ENCODE measurements around the gene RHBDD1. TPM values are rescaled to one million over a fixed set of nuclear protein-coding genes. Genes with fewer than 3 reads are reported as not detected.
A peak's percentile ranks its signal among the peaks of the same experiment; 100 is the strongest.

The RHBDD1 gene
- total and polyA plus RNA-seq, 5 donors from 2014 or later, result 24.7 to 56.4 (median 27.4) TPM

DNA sequence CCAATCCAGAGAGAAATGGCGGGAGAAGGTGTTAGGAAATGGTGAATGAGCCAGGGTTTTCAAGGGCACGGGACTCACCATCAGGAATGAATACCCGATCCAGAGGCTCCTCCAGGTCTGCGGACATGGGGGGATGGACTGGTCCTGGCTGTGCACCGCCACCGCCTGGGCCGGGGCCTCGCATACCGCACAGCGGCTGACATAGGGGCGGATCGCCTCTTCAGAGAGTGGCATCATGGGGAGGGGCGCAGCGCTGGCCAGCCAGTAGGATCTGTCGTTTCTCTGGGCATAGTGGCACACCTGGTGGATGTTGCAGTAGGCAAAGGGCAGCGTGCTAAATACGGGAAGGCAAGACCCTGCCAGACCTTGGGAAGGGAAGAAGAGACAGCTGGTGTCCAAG, 172.1 kb downstream of the RHBDD1 start:
- no peaks in the 10 kb centered on the region for H3K36me3 Mint-ChIP-seq
- Histone ChIP-seq H3K27ac (ENCODE audit: insufficient read depth, low read length, poor library complexity, severe bottlenecking) (no peak overlapping the region), H3K4me1 (ENCODE audit: control insufficient read depth, insufficient read depth, low read length, poor library complexity, severe bottlenecking) (no peaks in the 10 kb centered on the region), H3K9me3 (ENCODE audit: control insufficient read depth in 2 of 2, low read length in 2 of 2) (no peaks in the 10 kb centered on the region), H3K36me3 (ENCODE audit: control insufficient read depth, insufficient read depth, low read length) (no peaks in the 10 kb centered on the region), H3K4me3 (ENCODE audit: low read depth, low read length) (no peak overlapping the region), H3K27me3 (ENCODE audit: control insufficient read depth, insufficient read depth, low read length) (no peaks in the 10 kb centered on the region)
- ATAC-seq (ENCODE audit: low read depth in 2 of 2) (no peak), DNase-seq (no peak)
- no peak overlapping the region for H3K27ac Mint-ChIP-seq
- H3K4me1 Mint-ChIP-seq, result no peaks in the 10 kb centered on the region
- no peaks in the 10 kb centered on the region for H3K9me3 Mint-ChIP-seq
- no peak overlapping the region for H3K4me3 Mint-ChIP-seq
- no peaks in the 10 kb centered on the region for H3K27me3 Mint-ChIP-seq

DNA sequence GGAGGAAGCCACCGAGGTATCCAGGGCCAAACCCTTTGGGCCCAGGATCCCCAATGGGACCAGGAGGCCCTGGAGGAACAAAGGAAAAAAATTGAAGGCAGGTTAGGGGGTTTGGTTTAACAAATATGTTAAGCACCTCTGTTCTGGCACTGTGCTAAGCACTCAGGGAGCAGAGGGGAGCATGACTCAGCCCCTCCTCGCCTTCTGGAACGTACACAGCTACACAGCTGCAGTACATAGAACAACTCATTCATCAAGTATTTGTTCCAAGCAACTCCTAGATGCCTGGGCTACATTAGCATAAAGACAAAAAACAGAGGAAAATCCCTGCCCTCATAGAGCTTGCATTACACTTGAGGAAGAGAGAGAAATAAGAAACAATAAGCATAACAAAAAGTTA, 174.6 kb downstream of the RHBDD1 start:
- H3K27me3 ChIP-seq (ENCODE audit: control insufficient read depth, insufficient read depth, low read length), result no peaks in the 10 kb centered on the region
- no peaks in the 10 kb centered on the region for H3K9me3 ChIP-seq (ENCODE audit: control insufficient read depth in 2 of 2, low read length in 2 of 2)
- Mint-ChIP-seq H3K27ac (no peak overlapping the region), H3K4me1 (no peaks in the 10 kb centered on the region), H3K4me3 (no peak overlapping the region), H3K36me3 (no peaks in the 10 kb centered on the region), H3K9me3 (no peaks in the 10 kb centered on the region), H3K27me3 (no peaks in the 10 kb centered on the region)
- no peak for ATAC-seq (ENCODE audit: low read depth in 2 of 2)
- H3K4me3 ChIP-seq (ENCODE audit: low read depth, low read length), result no peak overlapping the region
- H3K36me3 ChIP-seq (ENCODE audit: control insufficient read depth, insufficient read depth, low read length), result no peaks in the 10 kb centered on the region
- no peak for DNase-seq
- H3K4me1 ChIP-seq (ENCODE audit: control insufficient read depth, insufficient read depth, low read length, poor library complexity, severe bottlenecking), result no peaks in the 10 kb centered on the region
- no peak overlapping the region for H3K27ac ChIP-seq (ENCODE audit: insufficient read depth, low read length, poor library complexity, severe bottlenecking)

DNA sequence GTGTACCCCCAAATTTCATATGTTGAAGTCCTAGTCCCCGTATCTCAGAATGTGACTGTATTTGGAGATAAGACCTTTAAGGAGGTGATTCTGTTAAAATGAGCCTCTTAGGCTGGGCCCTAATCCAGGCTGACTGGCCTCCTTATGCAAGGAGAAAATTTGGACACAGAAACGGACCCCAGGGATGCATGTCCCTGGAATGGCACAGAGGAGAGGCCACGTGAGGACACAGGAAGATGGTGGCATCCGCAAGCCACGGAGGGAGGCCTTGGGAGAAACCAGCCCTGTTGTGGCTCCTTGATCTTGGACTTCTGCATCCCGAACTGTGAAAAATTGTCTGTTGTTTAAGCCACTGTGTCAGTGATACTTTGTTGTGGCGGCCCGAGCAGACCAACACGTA, 177.5 kb downstream of the RHBDD1 start:
- Mint-ChIP-seq H3K4me3 (no peak overlapping the region), H3K4me1 (no peaks in the 10 kb centered on the region), H3K36me3 (no peaks in the 10 kb centered on the region), H3K27ac (no peak overlapping the region), H3K9me3 (peaks cover 0 to 2% (median 0%) of the 10 kb centered on the region in 7 donors), H3K27me3 (no peaks in the 10 kb centered on the region)
- no peak overlapping the region for H3K27ac ChIP-seq (ENCODE audit: insufficient read depth, low read length, poor library complexity, severe bottlenecking)
- ATAC-seq (ENCODE audit: low read depth in 2 of 2) (no peak), DNase-seq (no peak)
- no peaks in the 10 kb centered on the region for H3K36me3 ChIP-seq (ENCODE audit: control insufficient read depth, insufficient read depth, low read length)
- no peaks in the 10 kb centered on the region for H3K9me3 ChIP-seq (ENCODE audit: control insufficient read depth in 2 of 2, low read length in 2 of 2)
- no peaks in the 10 kb centered on the region for H3K27me3 ChIP-seq (ENCODE audit: control insufficient read depth, insufficient read depth, low read length)
- no peaks in the 10 kb centered on the region for H3K4me1 ChIP-seq (ENCODE audit: control insufficient read depth, insufficient read depth, low read length, poor library complexity, severe bottlenecking)
- no peak overlapping the region for H3K4me3 ChIP-seq (ENCODE audit: low read depth, low read length)

DNA sequence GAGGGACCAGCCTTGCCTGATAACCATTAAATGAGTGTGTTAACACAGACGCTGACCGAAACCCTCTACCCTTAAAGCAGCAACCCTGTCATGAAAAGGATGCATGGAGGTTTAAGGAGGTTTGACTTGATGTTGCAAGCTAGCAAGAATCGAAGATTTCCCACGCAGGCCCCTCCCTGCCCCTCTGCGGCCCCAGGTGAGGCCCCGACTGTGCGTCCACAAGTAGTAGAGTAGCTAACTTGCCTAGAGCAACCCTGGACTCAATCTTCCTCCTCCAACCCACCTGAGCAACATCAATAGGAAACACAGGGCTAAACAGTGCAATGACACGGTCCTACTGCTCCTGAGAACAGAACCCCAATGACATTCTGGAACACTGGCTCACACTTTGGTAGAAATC, 178.0 kb downstream of the RHBDD1 start:
- no peaks in the 10 kb centered on the region for H3K27me3 Mint-ChIP-seq
- DNase-seq, result no peak
- ATAC-seq (ENCODE audit: low read depth in 2 of 2), result no peak
- Histone ChIP-seq H3K4me3 (ENCODE audit: low read depth, low read length) (no peak overlapping the region), H3K27me3 (ENCODE audit: control insufficient read depth, insufficient read depth, low read length) (no peaks in the 10 kb centered on the region), H3K36me3 (ENCODE audit: control insufficient read depth, insufficient read depth, low read length) (no peaks in the 10 kb centered on the region), H3K9me3 (ENCODE audit: control insufficient read depth in 2 of 2, low read length in 2 of 2) (no peaks in the 10 kb centered on the region), H3K27ac (ENCODE audit: insufficient read depth, low read length, poor library complexity, severe bottlenecking) (no peak overlapping the region), H3K4me1 (ENCODE audit: control insufficient read depth, insufficient read depth, low read length, poor library complexity, severe bottlenecking) (no peaks in the 10 kb centered on the region)
- no peak overlapping the region for H3K4me3 Mint-ChIP-seq
- no peaks in the 10 kb centered on the region for H3K36me3 Mint-ChIP-seq
- H3K27ac Mint-ChIP-seq, result no peak overlapping the region
- H3K9me3 Mint-ChIP-seq, result peaks cover 0 to 2% (median 0%) of the 10 kb centered on the region in 7 donors
- no peaks in the 10 kb centered on the region for H3K4me1 Mint-ChIP-seq

DNA sequence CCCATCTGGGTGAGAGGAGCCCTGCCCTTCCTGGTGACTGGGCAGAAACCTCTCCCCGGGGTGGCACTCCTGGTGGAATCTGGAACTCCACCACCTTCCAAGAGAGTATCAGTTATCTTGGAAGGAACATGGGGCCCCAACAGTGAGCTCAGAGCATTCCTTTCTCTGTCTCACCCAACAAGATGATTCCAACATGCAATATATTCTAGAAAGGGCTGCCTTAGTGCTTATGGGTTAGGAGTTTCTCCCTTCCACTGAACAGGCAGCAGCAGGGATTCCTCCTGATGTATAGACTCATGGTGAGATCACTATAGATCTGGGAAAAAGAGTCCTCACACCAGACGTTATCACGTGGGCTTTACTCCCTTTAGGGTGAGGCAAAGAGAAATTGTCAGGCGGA, 181.0 kb downstream of the RHBDD1 start:
- Histone ChIP-seq H3K4me1 (ENCODE audit: control insufficient read depth, insufficient read depth, low read length, poor library complexity, severe bottlenecking) (no peaks in the 10 kb centered on the region), H3K36me3 (ENCODE audit: control insufficient read depth, insufficient read depth, low read length) (no peaks in the 10 kb centered on the region), H3K4me3 (ENCODE audit: low read depth, low read length) (no peak overlapping the region), H3K27me3 (ENCODE audit: control insufficient read depth, insufficient read depth, low read length) (no peaks in the 10 kb centered on the region), H3K9me3 (ENCODE audit: control insufficient read depth in 2 of 2, low read length in 2 of 2) (no peaks in the 10 kb centered on the region), H3K27ac (ENCODE audit: insufficient read depth, low read length, poor library complexity, severe bottlenecking) (no peak overlapping the region)
- H3K36me3 Mint-ChIP-seq, result no peaks in the 10 kb centered on the region
- H3K27me3 Mint-ChIP-seq, result no peaks in the 10 kb centered on the region
- peaks cover 0 to 2% (median 0%) of the 10 kb centered on the region in 7 donors for H3K9me3 Mint-ChIP-seq
- ATAC-seq (ENCODE audit: low read depth in 2 of 2) (no peak), DNase-seq (no peak)
- no peak overlapping the region for H3K27ac Mint-ChIP-seq
- H3K4me1 Mint-ChIP-seq, result no peaks in the 10 kb centered on the region
- H3K4me3 Mint-ChIP-seq, result peak overlapping the region in 1 of 4 donors; percentile 53

DNA sequence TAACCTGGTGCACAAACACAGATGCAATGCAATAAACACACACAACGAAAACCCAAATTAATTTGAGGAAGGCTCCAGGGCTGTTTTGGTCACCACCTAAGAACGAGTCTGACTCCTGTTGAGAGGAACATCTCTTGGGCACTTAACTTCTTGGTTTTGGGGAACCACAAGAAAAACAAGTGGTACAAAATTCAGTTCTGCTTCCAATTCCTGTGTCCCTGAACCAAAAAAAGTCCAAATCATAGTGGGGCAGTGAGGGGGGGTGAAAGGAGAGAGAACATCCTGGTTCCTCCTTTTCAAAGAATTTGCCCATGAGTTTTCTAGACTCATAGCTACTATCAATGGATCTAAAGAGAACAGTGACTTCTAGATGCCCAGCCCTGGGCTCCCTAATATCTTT, 184.6 kb downstream of the RHBDD1 start:
- ATAC-seq (ENCODE audit: low read depth in 2 of 2), result no peak
- no peak overlapping the region for H3K27ac ChIP-seq (ENCODE audit: insufficient read depth, low read length, poor library complexity, severe bottlenecking)
- Mint-ChIP-seq H3K4me1 (no peaks in the 10 kb centered on the region), H3K4me3 (no peak overlapping the region), H3K9me3 (peaks cover 0 to 2% (median 0%) of the 10 kb centered on the region in 7 donors), H3K36me3 (no peaks in the 10 kb centered on the region), H3K27me3 (no peaks in the 10 kb centered on the region), H3K27ac (no peak overlapping the region)
- DNase-seq, result no peak
- H3K27me3 ChIP-seq (ENCODE audit: control insufficient read depth, insufficient read depth, low read length), result no peaks in the 10 kb centered on the region
- no peak overlapping the region for H3K4me3 ChIP-seq (ENCODE audit: low read depth, low read length)
- H3K4me1 ChIP-seq (ENCODE audit: control insufficient read depth, insufficient read depth, low read length, poor library complexity, severe bottlenecking), result no peaks in the 10 kb centered on the region
- no peaks in the 10 kb centered on the region for H3K36me3 ChIP-seq (ENCODE audit: control insufficient read depth, insufficient read depth, low read length)
- H3K9me3 ChIP-seq (ENCODE audit: control insufficient read depth in 2 of 2, low read length in 2 of 2), result no peaks in the 10 kb centered on the region

DNA sequence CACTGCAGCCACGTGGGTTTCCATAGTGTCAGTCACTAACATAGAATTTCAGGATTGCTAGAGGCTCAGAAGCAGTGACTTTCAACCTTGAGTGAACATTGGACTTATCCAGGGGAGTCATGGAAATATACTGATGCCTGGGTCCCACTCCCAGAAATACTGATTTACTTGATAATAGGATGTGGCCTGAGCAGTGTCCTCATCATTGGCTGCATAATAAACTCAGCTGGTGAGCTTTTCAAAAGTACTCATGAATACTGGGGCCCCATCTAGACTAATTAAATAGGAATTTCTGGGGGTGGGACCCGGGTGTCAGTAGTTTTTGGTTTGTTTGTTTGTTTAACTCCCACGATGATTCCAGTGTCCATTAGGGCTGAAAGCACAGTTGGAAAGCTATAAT, 186.8 kb downstream of the RHBDD1 start:
- H3K27ac ChIP-seq (ENCODE audit: insufficient read depth, low read length, poor library complexity, severe bottlenecking), result no peak overlapping the region
- ATAC-seq (ENCODE audit: low read depth in 2 of 2) (no peak), DNase-seq (no peak)
- no peaks in the 10 kb centered on the region for H3K4me1 ChIP-seq (ENCODE audit: control insufficient read depth, insufficient read depth, low read length, poor library complexity, severe bottlenecking)
- Mint-ChIP-seq H3K4me3 (no peak overlapping the region), H3K27me3 (peaks cover 4% of the 10 kb centered on the region), H3K36me3 (no peaks in the 10 kb centered on the region), H3K4me1 (no peaks in the 10 kb centered on the region), H3K9me3 (peaks cover 0 to 2% (median 0%) of the 10 kb centered on the region in 7 donors), H3K27ac (no peak overlapping the region)
- H3K27me3 ChIP-seq (ENCODE audit: control insufficient read depth, insufficient read depth, low read length), result no peaks in the 10 kb centered on the region
- H3K4me3 ChIP-seq (ENCODE audit: low read depth, low read length), result no peak overlapping the region
- H3K36me3 ChIP-seq (ENCODE audit: control insufficient read depth, insufficient read depth, low read length), result no peaks in the 10 kb centered on the region
- H3K9me3 ChIP-seq (ENCODE audit: control insufficient read depth in 2 of 2, low read length in 2 of 2), result no peaks in the 10 kb centered on the region

DNA sequence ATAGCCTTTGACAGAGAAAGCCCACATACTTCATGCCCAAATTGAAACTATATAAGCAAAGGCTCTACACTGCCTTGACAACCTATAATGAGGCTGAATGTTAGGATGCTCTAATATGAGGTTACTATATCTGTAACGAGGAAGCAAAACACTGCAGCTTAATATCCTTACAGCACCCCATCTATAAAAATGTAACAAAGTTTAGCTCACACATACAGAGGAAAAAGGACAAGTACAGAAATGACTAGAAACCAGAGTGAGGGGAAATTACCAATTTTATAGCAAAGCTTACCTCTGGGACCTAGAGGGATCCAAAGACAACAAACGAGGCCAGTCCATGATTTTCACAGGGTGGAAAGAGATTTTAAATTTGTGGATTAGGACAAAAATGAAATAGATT, 189.7 kb downstream of the RHBDD1 start:
- no peak for ATAC-seq (ENCODE audit: low read depth in 2 of 2)
- no peaks in the 10 kb centered on the region for H3K4me1 ChIP-seq (ENCODE audit: control insufficient read depth, insufficient read depth, low read length, poor library complexity, severe bottlenecking)
- no peak for DNase-seq
- H3K36me3 ChIP-seq (ENCODE audit: control insufficient read depth, insufficient read depth, low read length), result no peaks in the 10 kb centered on the region
- H3K9me3 Mint-ChIP-seq, result no peaks in the 10 kb centered on the region
- no peak overlapping the region for H3K27ac Mint-ChIP-seq
- peaks cover 4% of the 10 kb centered on the region for H3K27me3 Mint-ChIP-seq
- H3K27me3 ChIP-seq (ENCODE audit: control insufficient read depth, insufficient read depth, low read length), result no peaks in the 10 kb centered on the region
- no peaks in the 10 kb centered on the region for H3K4me1 Mint-ChIP-seq
- no peaks in the 10 kb centered on the region for H3K9me3 ChIP-seq (ENCODE audit: control insufficient read depth in 2 of 2, low read length in 2 of 2)
- no peak overlapping the region for H3K27ac ChIP-seq (ENCODE audit: insufficient read depth, low read length, poor library complexity, severe bottlenecking)
- H3K4me3 ChIP-seq (ENCODE audit: low read depth, low read length), result no peak overlapping the region
- H3K36me3 Mint-ChIP-seq, result no peaks in the 10 kb centered on the region
- no peak overlapping the region for H3K4me3 Mint-ChIP-seq

Measured in CD4-positive, CD25-positive, alpha-beta regulatory T cell (primary cell).